Endothelial cell of umbilical vein (primary cell): ENCODE measurements around the gene NSL1. TPM values are rescaled to one million over a fixed set of nuclear protein-coding genes. Genes with fewer than 3 reads are reported as not detected.

Experiments used
- BruUV-seq: library from RNA; stranded (reverse); fragments of 400-500 nt; replicated peaks from 2 replicates; lab custom pipeline; 2021; lab: Mats Ljungman, UMichigan
- CTCF ChIA-PET: fragments of 300-600, 350-600 bp; sonication (Branson Sonifier 250); formaldehyde crosslinking; loops from one replicate; lab custom pipeline; 2021; ENCODE audit warnings: antibody characterized with exemption, inconsistent platforms; lab: Charles Lee
- POLR2A ChIA-PET: fragments of 300-600, 350-600 bp; sonication (Branson Sonifier 250); formaldehyde crosslinking; loops from one replicate; lab custom pipeline; 2021; ENCODE audit warnings: antibody characterized with exemption, inconsistent platforms; lab: Charles Lee
- DNase-seq: peaks from one replicate; pipeline ENCODE4 v3.0.0-alpha.2; 2011; ENCODE audit warnings: low read depth, low spot score
- FAIRE-seq: peaks from 2 replicates; lab custom pipeline; 2011; peaks lifted over from hg19 to GRCh38; lab: Jason Lieb, UNC
- H2AFZ ChIP-seq: 2 replicates; pipeline ENCODE4 v1.6.0; 2012; ENCODE audit warnings: low read depth, low read length, control low read depth, inconsistent platforms
- H3K27ac ChIP-seq: 2 replicates; pipeline ENCODE4 v1.5.1; 2011; ENCODE audit warnings: low read depth, mild to moderate bottlenecking, control low read depth, low read length, moderate library complexity; ENCODE audit not compliant: insufficient read depth
- H3K27me3 ChIP-seq, 2 experiments: 2 replicates each; pipeline versions ENCODE4 v1.6.0 to v1.6.1; 2011; ENCODE audit warnings: low read length in 2 of 2, mixed read lengths in 1 of 2; ENCODE audit not compliant: control insufficient read depth in 2 of 2, insufficient read depth in 2 of 2
- H3K36me3 ChIP-seq, 2 experiments: 2 replicates in 1 of 2; 3 replicates in 1 of 2; pipeline ENCODE4 v1.5.1; 2011; ENCODE audit warnings: low read length in 2 of 2, mild to moderate bottlenecking in 1 of 2, moderate library complexity in 1 of 2; ENCODE audit not compliant: control insufficient read depth in 2 of 2, insufficient read depth in 2 of 2; ENCODE audit errors: extremely low read depth in 1 of 2
- H3K4me1 ChIP-seq: 3 replicates; pipeline ENCODE4 v1.5.1; 2011; ENCODE audit warnings: mild to moderate bottlenecking, low read length; ENCODE audit not compliant: control insufficient read depth, insufficient read depth; ENCODE audit errors: extremely low read depth
- H3K4me2 ChIP-seq: 2 replicates; pipeline ENCODE4 v1.6.1; 2011; ENCODE audit warnings: low read length, control low read depth, mixed read lengths; ENCODE audit not compliant: insufficient read depth
- H3K4me3 ChIP-seq, 3 experiments: fragments of 200-600 bp in 1 of 3; sonication (generic), shearing (Covaris generic) in 1 of 3; replicated peaks in 1 of 3; 2 replicates each; pipeline ENCODE4 v1.5.1; 2011 to 2016; ENCODE audit warnings: control low read depth in 3 of 3, low read length in 3 of 3, mild to moderate bottlenecking in 2 of 3, inconsistent platforms in 1 of 3, low read depth in 1 of 3, moderate library complexity in 1 of 3; ENCODE audit not compliant: insufficient read depth in 1 of 3
- H3K79me2 ChIP-seq: 2 replicates; pipeline ENCODE4 v1.6.0; 2012; ENCODE audit warnings: low read length, inconsistent platforms; ENCODE audit not compliant: control insufficient read depth, insufficient read depth
- H3K9ac ChIP-seq: replicated peaks from 2 replicates; pipeline ENCODE3; 2011; ENCODE audit warnings: low read length, control low read depth; ENCODE audit not compliant: insufficient read depth; ENCODE audit errors: extremely low read depth
- H3K9me1 ChIP-seq: replicated peaks from 3 replicates; pipeline ENCODE4 v1.6.0; 2011; ENCODE audit warnings: mild to moderate bottlenecking, low read length; ENCODE audit not compliant: control insufficient read depth, insufficient read depth; ENCODE audit errors: extremely low read depth
- H3K9me3 ChIP-seq: replicated peaks from 2 replicates; pipeline ENCODE4 v1.5.1; 2012; ENCODE audit warnings: low read length, inconsistent platforms; ENCODE audit not compliant: control insufficient read depth, insufficient read depth
- H4K20me1 ChIP-seq: replicated peaks from 2 replicates; pipeline ENCODE3; 2011; ENCODE audit warnings: mild to moderate bottlenecking, low read length; ENCODE audit not compliant: control insufficient read depth, insufficient read depth; ENCODE audit errors: extremely low read depth
- EZH2 ChIP-seq: IDR thresholded peaks from 2 replicates; pipeline ENCODE4 v1.6.1; 2012; ENCODE audit warnings: borderline replicate concordance, low read depth, mild to moderate bottlenecking, moderate library complexity, low read length, inconsistent platforms; ENCODE audit not compliant: severe bottlenecking
- FOS ChIP-seq: IDR thresholded peaks from 2 replicates; pipeline ENCODE4 v1.6.1; 2011; ENCODE audit warnings: mild to moderate bottlenecking, low read length, moderate library complexity, borderline replicate concordance; ENCODE audit not compliant: insufficient read depth
- GATA2 ChIP-seq: IDR thresholded peaks from 2 replicates; pipeline ENCODE4 v1.7.0; 2011; ENCODE audit warnings: low read depth, mild to moderate bottlenecking, moderate library complexity, mixed read lengths, low read length; ENCODE audit not compliant: insufficient read length, insufficient read depth
- JUN ChIP-seq: IDR thresholded peaks from 2 replicates; pipeline ENCODE4 v1.6.1; 2011; ENCODE audit warnings: borderline replicate concordance, low read depth; ENCODE audit not compliant: insufficient read length, insufficient read depth
- MYC ChIP-seq: IDR thresholded peaks from one replicate; pipeline ENCODE4 v1.6.1; 2011; ENCODE audit warnings: mild to moderate bottlenecking, low read depth, low read length
- POLR2A ChIP-seq: IDR thresholded peaks from 2 replicates; pipeline ENCODE4 v1.6.1; 2012; ENCODE audit warnings: low read depth, mild to moderate bottlenecking, control low read depth, low read length
- POLR2AphosphoS5 ChIP-seq: IDR thresholded peaks from 2 replicates; pipeline ENCODE4 v1.6.1; 2012; ENCODE audit warnings: low read depth, mild to moderate bottlenecking, control low read depth, low read length, moderate library complexity; ENCODE audit not compliant: insufficient read depth
- dilution Hi-C: fragments of 300-500 bp; cut with MboI; formaldehyde crosslinking; loops from one replicate; pipeline ENCODE4 v1.15.0; 2019; ENCODE audit warnings: low sequenced_read_pairs; ENCODE audit not compliant: extremely low pct_ligation_motif_present
- intact Hi-C: fragments of 100-400 bp; cut with micrococcal nuclease; formaldehyde crosslinking; loops from one replicate; pipeline ENCODE4 v1.10.0; 2022
- polyA plus RNA-seq, 4 experiments: library from polyadenylated mRNA; depleted of rRNA in 3 of 4; stranded (reverse) in 3 of 4; unstranded in 1 of 4; fragments of >200 nt; gene quantifications; 2 replicates each; pipeline versions ENCODE4 v1.2.1 to v1.2.3, GENCODE V29; 2011 to 2012; ENCODE audit warnings: missing spikeins in 1 of 4
- total RNA-seq: library from RNA; stranded (reverse); gene quantifications from 2 replicates; pipeline ENCODE4 v1.2.3, GENCODE V29; 2021
- TF ChIP-seq, protein P1 (sequence below), 2 donors: IDR thresholded peaks; 1 replicate in 1 of 2; 2 replicates in 1 of 2; pipeline ENCODE4 v1.5.1; 2011; ENCODE audit warnings: low read length in 2 of 2, mild to moderate bottlenecking in 2 of 2, moderate library complexity in 2 of 2, control low read depth in 1 of 2, inconsistent platforms in 1 of 2, low read depth in 1 of 2; ENCODE audit not compliant: insufficient read depth in 1 of 2; ENCODE audit errors: extremely low read depth in 1 of 2

The NSL1 gene
- total and polyA plus RNA-seq, 2 donors (not counting 3 experiments of a cell fraction or from before 2014, with no cell fraction given), result 15.5 to 30.2 TPM

DNA sequence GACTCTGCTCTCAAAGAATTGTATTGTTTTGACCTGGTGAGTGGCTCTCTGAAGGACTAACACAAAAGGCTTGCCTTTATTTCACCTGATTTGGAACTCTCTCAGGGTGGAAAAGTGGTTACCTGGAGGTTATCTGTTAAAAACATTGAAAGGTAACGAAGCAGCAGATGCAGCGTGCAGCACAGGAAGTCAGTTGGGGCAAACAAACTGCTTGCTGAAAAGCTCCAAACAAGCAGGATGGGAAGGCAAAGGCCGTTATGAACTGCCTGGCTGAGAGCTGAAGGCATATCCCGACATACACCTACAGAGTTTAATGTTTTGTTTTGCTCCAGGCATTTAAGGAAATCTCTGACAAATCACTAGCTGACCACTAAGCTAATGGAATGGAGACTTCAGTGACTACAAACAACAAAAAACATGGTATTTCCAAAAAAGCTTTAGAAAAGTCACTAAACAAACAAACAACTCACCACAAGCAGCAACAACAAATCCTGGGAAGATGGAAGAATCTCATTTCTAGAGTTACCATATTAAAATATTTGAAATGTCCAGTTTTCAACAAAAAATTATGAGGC is 47.6 kb downstream of the NSL1 start:
- no peaks in the 10 kb centered on the region for H3K9me3 ChIP-seq
- H3K9me1 ChIP-seq, result no peaks in the 10 kb centered on the region
- no peak for TF ChIP-seq POLR2A
- no peak for TF ChIP-seq JUN
- no peak for TF ChIP-seq FOS
- dilution Hi-C loops, result no loop called here
- intact Hi-C loops, result no loop called here
- peaks cover 2% of the 10 kb centered on the region for H4K20me1 ChIP-seq
- DNase-seq (no peak), FAIRE-seq (no peak)
- no peaks in the 10 kb centered on the region for H3K4me1 ChIP-seq
- H3K4me3 ChIP-seq, result no peak overlapping the region
- no peak overlapping the region for H3K9ac ChIP-seq
- ChIA-PET CTCF (interaction anchor here (0.9 to 2.1 kb wide), 3 partner anchors 17 to 136 kb away, joined by 3 to 12 read pairs (median 4); no protein-coding TSS in a partner anchor), POLR2A (no interaction called here)
- H3K27ac ChIP-seq, result no peak overlapping the region
- BruUV-seq, result no TSS peak
- H3K36me3 ChIP-seq, result no peaks in the 10 kb centered on the region
- H3K4me2 ChIP-seq, result no peak overlapping the region
- H3K79me2 ChIP-seq, result no peaks in the 10 kb centered on the region
- H2AFZ ChIP-seq, result no peak overlapping the region
- no peaks in the 10 kb centered on the region for H3K27me3 ChIP-seq

- H3K27ac ChIP-seq, result no peak overlapping the region
- H3K27me3 ChIP-seq, result no peaks in the 10 kb centered on the region
- H3K9me3 ChIP-seq, result no peaks in the 10 kb centered on the region
- H3K9ac ChIP-seq, result no peak overlapping the region
- POLR2A ChIA-PET, result no interaction called here
- no peak for FAIRE-seq
- intact Hi-C loops, result no loop called here
- no peak overlapping the region for H3K4me2 ChIP-seq
- H3K4me3 ChIP-seq, result no peak overlapping the region
- no peaks in the 10 kb centered on the region for H3K9me1 ChIP-seq
- H3K4me1 ChIP-seq, result no peaks in the 10 kb centered on the region
- CTCF ChIA-PET, result interaction anchor here (1.1 to 2.4 kb wide), 3 partner anchors 10 to 73 kb away, joined by 4 to 13 read pairs (median 4); no protein-coding TSS in a partner anchor
- TF ChIP-seq FOS (no peak), JUN (no peak), EZH2 (no peak), POLR2AphosphoS5 (no peak), MYC (no peak), GATA2 (no peak)
- TF ChIP-seq, protein P1, sequence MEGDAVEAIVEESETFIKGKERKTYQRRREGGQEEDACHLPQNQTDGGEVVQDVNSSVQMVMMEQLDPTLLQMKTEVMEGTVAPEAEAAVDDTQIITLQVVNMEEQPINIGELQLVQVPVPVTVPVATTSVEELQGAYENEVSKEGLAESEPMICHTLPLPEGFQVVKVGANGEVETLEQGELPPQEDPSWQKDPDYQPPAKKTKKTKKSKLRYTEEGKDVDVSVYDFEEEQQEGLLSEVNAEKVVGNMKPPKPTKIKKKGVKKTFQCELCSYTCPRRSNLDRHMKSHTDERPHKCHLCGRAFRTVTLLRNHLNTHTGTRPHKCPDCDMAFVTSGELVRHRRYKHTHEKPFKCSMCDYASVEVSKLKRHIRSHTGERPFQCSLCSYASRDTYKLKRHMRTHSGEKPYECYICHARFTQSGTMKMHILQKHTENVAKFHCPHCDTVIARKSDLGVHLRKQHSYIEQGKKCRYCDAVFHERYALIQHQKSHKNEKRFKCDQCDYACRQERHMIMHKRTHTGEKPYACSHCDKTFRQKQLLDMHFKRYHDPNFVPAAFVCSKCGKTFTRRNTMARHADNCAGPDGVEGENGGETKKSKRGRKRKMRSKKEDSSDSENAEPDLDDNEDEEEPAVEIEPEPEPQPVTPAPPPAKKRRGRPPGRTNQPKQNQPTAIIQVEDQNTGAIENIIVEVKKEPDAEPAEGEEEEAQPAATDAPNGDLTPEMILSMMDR (IDR thresholded peaks at IDR 0.05; ENCODE audit: extremely low read depth in 1 of 2, insufficient read depth in 1 of 2, low read depth in 1 of 2, low read length in 2 of 2), result no peak
- H2AFZ ChIP-seq, result no peak overlapping the region
- H3K79me2 ChIP-seq, result no peaks in the 10 kb centered on the region
- no peak for DNase-seq
- H4K20me1 ChIP-seq, result no peaks in the 10 kb centered on the region
- H3K36me3 ChIP-seq, result no peaks in the 10 kb centered on the region
- dilution Hi-C loops, result no loop called here
- no TSS peak for BruUV-seq
Observed at GRCh38 chr1:212738330-212738729, 53.2 kb downstream of the NSL1 start.
